HEK293T (cell line): ENCODE data around the gene SLC25A27.

ENCODE experiments used
- CTCF ChIA-PET: fragments of 350-600 bp; formaldehyde crosslinking; extraction: SDS; loops from one replicate; lab custom pipeline; 2021; ENCODE audit warnings: antibody characterized with exemption, inconsistent platforms; lab: Yijun Ruan, JAX
- POLR2A ChIA-PET: fragments of 350-600 bp; formaldehyde crosslinking; extraction: SDS; loops from one replicate; lab custom pipeline; 2020; ENCODE audit warnings: antibody characterized with exemption, inconsistent platforms; lab: Yijun Ruan, JAX
- DNase-seq: peaks from one replicate; pipeline ENCODE4 v3.0.0; 2012; ENCODE audit warnings: mixed read lengths; ENCODE audit errors: extremely low spot score
- ARNT ChIP-seq: fragments of 450-650 bp; IDR thresholded peaks from 2 replicates; pipeline ENCODE4 v1.6.1; 2017; ENCODE audit warnings: mild to moderate bottlenecking
- BHLHE40 ChIP-seq: fragments of 450-650 bp; IDR thresholded peaks from 2 replicates; pipeline ENCODE4 v1.6.1; 2016; ENCODE audit warnings: mild to moderate bottlenecking, moderate library complexity, borderline replicate concordance
- CTBP1 ChIP-seq: fragments of 450-650 bp; IDR thresholded peaks from 2 replicates; pipeline ENCODE4 v1.6.1; 2016; ENCODE audit warnings: borderline replicate concordance
- ELF4 ChIP-seq: fragments of 450-650 bp; IDR thresholded peaks from 2 replicates; pipeline ENCODE4 v1.6.1; 2017; ENCODE audit warnings: antibody characterized with exemption
- FOXA1 ChIP-seq: fragments of 450-650 bp; IDR thresholded peaks from 2 replicates; pipeline ENCODE4 v1.6.1; 2016; ENCODE audit warnings: mild to moderate bottlenecking
- FOXK2 ChIP-seq: fragments of 450-650 bp; IDR thresholded peaks from 2 replicates; pipeline ENCODE4 v1.6.1; 2016; ENCODE audit warnings: mild to moderate bottlenecking
- FOXM1 ChIP-seq: fragments of 450-650 bp; IDR thresholded peaks from 2 replicates; pipeline ENCODE4 v1.6.1; 2017; ENCODE audit warnings: mild to moderate bottlenecking, borderline replicate concordance
- HDGF ChIP-seq: fragments of 450-650 bp; IDR thresholded peaks from 2 replicates; pipeline ENCODE4 v1.6.1; 2017; ENCODE audit warnings: antibody characterized with exemption, borderline replicate concordance
- L3MBTL2 ChIP-seq: fragments of 450-650 bp; conservative IDR thresholded peaks from 2 replicates; pipeline ENCODE4 v1.6.1; 2016; ENCODE audit warnings: mild to moderate bottlenecking
- LEF1 ChIP-seq: fragments of 450-650 bp; IDR thresholded peaks from 2 replicates; pipeline ENCODE4 v1.6.1; 2017; ENCODE audit warnings: mild to moderate bottlenecking, borderline replicate concordance
- NFRKB ChIP-seq: fragments of 450-650 bp; IDR thresholded peaks from 2 replicates; pipeline ENCODE4 v1.6.1; 2016; ENCODE audit warnings: mild to moderate bottlenecking, moderate library complexity
- SP1 ChIP-seq: fragments of 450-650 bp; IDR thresholded peaks from 2 replicates; pipeline ENCODE4 v1.6.1; 2017
- SUZ12 ChIP-seq: fragments of 450-650 bp; IDR thresholded peaks from 2 replicates; pipeline ENCODE4 v1.6.1; 2016; ENCODE audit warnings: mild to moderate bottlenecking
- TARDBP ChIP-seq: fragments of 450-650 bp; IDR thresholded peaks from 2 replicates; pipeline ENCODE4 v1.6.1; 2016
- ZNF384 ChIP-seq: fragments of 450-650 bp; IDR thresholded peaks from 2 replicates; pipeline ENCODE4 v1.6.1; 2016
- TF ChIP-seq, protein P1 (sequence below): fragments of 450-650 bp; IDR thresholded peaks from 2 replicates; pipeline ENCODE4 v1.6.1; 2016

The SLC25A27 gene

GRCh38 chr6:46720401-46720800, 67.6 kb downstream of the SLC25A27 start:
- POLR2A ChIA-PET, result no interaction called here
- DNase-seq, result no peak
- TF ChIP-seq ELF4, result no peak
- TF ChIP-seq, protein P1, sequence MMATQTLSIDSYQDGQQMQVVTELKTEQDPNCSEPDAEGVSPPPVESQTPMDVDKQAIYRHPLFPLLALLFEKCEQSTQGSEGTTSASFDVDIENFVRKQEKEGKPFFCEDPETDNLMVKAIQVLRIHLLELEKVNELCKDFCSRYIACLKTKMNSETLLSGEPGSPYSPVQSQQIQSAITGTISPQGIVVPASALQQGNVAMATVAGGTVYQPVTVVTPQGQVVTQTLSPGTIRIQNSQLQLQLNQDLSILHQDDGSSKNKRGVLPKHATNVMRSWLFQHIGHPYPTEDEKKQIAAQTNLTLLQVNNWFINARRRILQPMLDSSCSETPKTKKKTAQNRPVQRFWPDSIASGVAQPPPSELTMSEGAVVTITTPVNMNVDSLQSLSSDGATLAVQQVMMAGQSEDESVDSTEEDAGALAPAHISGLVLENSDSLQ, result no peak
- no peak for TF ChIP-seq LEF1
- no peak for TF ChIP-seq HDGF
- TF ChIP-seq FOXM1, result no peak
- TF ChIP-seq ZNF384, result no peak
- TF ChIP-seq L3MBTL2, result no peak
- no peak for TF ChIP-seq SP1
- no peak for TF ChIP-seq NFRKB
- no peak for TF ChIP-seq FOXK2
- no peak for TF ChIP-seq SUZ12
- TF ChIP-seq CTBP1, result no peak
- TF ChIP-seq ARNT, result no peak
- no peak for TF ChIP-seq TARDBP
- TF ChIP-seq FOXA1, result no peak
- no peak for TF ChIP-seq BHLHE40
- CTCF ChIA-PET, result no interaction called here
